K562 (cell line): ENCODE data around the gene LASP1NB.

ENCODE experiments used
- ARID1B ChIP-seq: fragments of 450-650 bp; IDR thresholded peaks from 2 replicates; pipeline ENCODE4 v1.6.1; 2016; ENCODE audit warnings: antibody characterized with exemption, mild to moderate bottlenecking, inconsistent platforms
- CCNT2 ChIP-seq: IDR thresholded peaks from 2 replicates; pipeline ENCODE4 v1.6.1; 2011; ENCODE audit warnings: borderline replicate concordance, low read depth, mild to moderate bottlenecking, moderate library complexity, mixed read lengths, low read length; ENCODE audit not compliant: insufficient read length; ENCODE audit errors: extremely low read depth
- CREBBP ChIP-seq: IDR thresholded peaks from one replicate; pipeline ENCODE4 v1.6.1; 2012; ENCODE audit warnings: low read depth, mild to moderate bottlenecking, control low read depth, inconsistent platforms, low read length
- HMG20A ChIP-seq: fragments of 450-650 bp; formaldehyde crosslinking; conservative IDR thresholded peaks from 2 replicates; pipeline ENCODE4 v1.4.0; 2020; ENCODE audit warnings: mild to moderate bottlenecking, mixed read lengths
- MAFK ChIP-seq: IDR thresholded peaks from 2 replicates; pipeline ENCODE4 v1.6.1; 2011; ENCODE audit warnings: low read length, improper control_type of control experiment
- NBN ChIP-seq: fragments of 450-650 bp; IDR thresholded peaks from 2 replicates; pipeline ENCODE4 v1.6.1; 2016; ENCODE audit warnings: low read depth, mild to moderate bottlenecking
- NR2C1 ChIP-seq, 2 experiments: fragments of 450-650 bp; IDR thresholded peaks; 2 replicates each; pipeline ENCODE4 v1.6.1; 2017; ENCODE audit warnings: mild to moderate bottlenecking in 2 of 2, antibody characterized with exemption in 1 of 2, inconsistent platforms in 1 of 2, missing compliant biosample characterization in 1 of 2, missing genetic modification characterization in 1 of 2
- NRF1 ChIP-seq, 2 experiments: fragments of 450-650 bp; IDR thresholded peaks in 1 of 2; conservative IDR thresholded peaks in 1 of 2; 2 replicates each; pipeline ENCODE4 v1.6.1; 2014; ENCODE audit warnings: mild to moderate bottlenecking in 2 of 2
- PHF20 ChIP-seq: fragments of 450-650 bp; IDR thresholded peaks from 2 replicates; pipeline ENCODE4 v1.6.1; 2018; ENCODE audit not compliant: partially characterized antibody
- PML ChIP-seq: IDR thresholded peaks from 2 replicates; pipeline ENCODE4 v1.6.1; 2012; ENCODE audit warnings: low read length, inconsistent platforms
- POLR2G ChIP-seq: fragments of 200-400 bp; formaldehyde crosslinking; IDR thresholded peaks from 2 replicates; pipeline ENCODE4 v1.6.1; 2017; ENCODE audit warnings: low read depth, mild to moderate bottlenecking, antibody characterized with exemption, low read length, moderate library complexity
- RFX7 ChIP-seq: fragments of 250-450 bp; sonication (Bioruptor Pico); IDR thresholded peaks from 2 replicates; pipeline ENCODE4 v1.5.1; 2021; ENCODE audit warnings: mild to moderate bottlenecking
- RNF2 ChIP-seq: sonication (generic); IDR thresholded peaks from 2 replicates; pipeline ENCODE4 v1.6.1; 2016
- SMARCA4 ChIP-seq: fragments of 450-650 bp; IDR thresholded peaks from 2 replicates; pipeline ENCODE4 v1.6.1; 2016
- TCF3 ChIP-seq: sonication (generic); formaldehyde crosslinking; IDR thresholded peaks from 2 replicates; pipeline ENCODE4 v1.4.0; 2020; ENCODE audit warnings: mild to moderate bottlenecking, missing genetic modification reagents
- YY1 ChIP-seq, 3 experiments: IDR thresholded peaks; 2 replicates each; pipeline ENCODE4 v1.6.1; 2011; ENCODE audit warnings: low read length in 2 of 3, mild to moderate bottlenecking in 2 of 3, moderate library complexity in 2 of 3, borderline replicate concordance in 1 of 3, control low read depth in 1 of 3, low read depth in 1 of 3; ENCODE audit not compliant: insufficient read depth in 3 of 3, insufficient replicate concordance in 2 of 3, control insufficient read depth in 1 of 3, insufficient read length in 1 of 3; ENCODE audit errors: extremely low read depth in 1 of 3
- ZNF318 ChIP-seq, 2 experiments: fragments of 450-650 bp; IDR thresholded peaks; 2 replicates each; pipeline ENCODE4 v1.6.1; 2016; ENCODE audit warnings: mild to moderate bottlenecking in 2 of 2, borderline replicate concordance in 1 of 2, low read depth in 1 of 2, moderate library complexity in 1 of 2
- ZNF324 ChIP-seq: fragments of 250-450 bp; sonication (Bioruptor Pico); IDR thresholded peaks from 2 replicates; pipeline ENCODE4 v1.4.0; 2020; ENCODE audit warnings: mild to moderate bottlenecking
- ZNF354B ChIP-seq: fragments of 250-450 bp; sonication (Bioruptor Pico); IDR thresholded peaks from 2 replicates; pipeline ENCODE4 v1.4.0; 2020
- ZNF57 ChIP-seq: fragments of 450-650 bp; formaldehyde crosslinking; IDR thresholded peaks from 2 replicates; pipeline ENCODE4 v1.4.0; 2020; ENCODE audit warnings: mild to moderate bottlenecking, moderate library complexity
- TF ChIP-seq, protein P1 (sequence below): fragments of 450-650 bp; IDR thresholded peaks from 2 replicates; pipeline ENCODE4 v1.6.1; 2016; ENCODE audit warnings: missing biosample characterization, missing genetic modification characterization

The LASP1NB gene

DNA sequence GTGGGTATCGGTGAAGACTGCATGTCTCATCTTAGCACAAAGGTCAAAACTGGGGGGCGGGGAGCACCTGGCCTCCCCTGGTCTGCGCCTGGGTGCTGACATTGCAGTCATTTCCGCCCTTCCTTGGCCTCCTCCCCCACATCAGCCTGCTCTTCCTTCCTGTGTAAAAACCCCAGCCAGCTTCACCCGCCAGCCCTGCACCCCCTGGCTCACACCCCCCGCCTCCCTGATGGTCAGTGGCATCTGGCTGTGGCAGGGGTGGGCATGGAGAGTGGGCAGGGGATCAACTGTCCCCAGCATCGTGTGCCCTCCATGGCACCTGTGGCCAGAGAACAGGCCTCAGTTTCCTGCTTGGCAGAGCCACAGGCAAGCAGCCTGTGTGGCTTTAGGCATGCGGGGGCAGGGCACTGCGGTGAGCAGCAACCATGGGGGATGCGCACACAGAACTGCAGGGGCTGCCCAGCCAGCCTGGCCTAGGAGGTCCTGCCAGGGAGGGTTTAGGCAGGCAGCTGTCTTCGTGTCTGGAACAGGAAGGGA lies 26.5 kb upstream of the LASP1NB start (continued):
- no peak for TF ChIP-seq ZNF318 (IDR thresholded peaks at IDR 0.05; ENCODE audit: borderline replicate concordance in 1 of 2, low read depth in 1 of 2)
- TF ChIP-seq RFX7 (CRISPR knock-in tag) = no peak
- TF ChIP-seq CREBBP = no peak
- no peak for TF ChIP-seq ZNF57
- peak; percentile 69; the same call in 1 of the 2 replicates for TF ChIP-seq RNF2
- TF ChIP-seq MAFK = no peak; the same call in 1 of the 2 replicates
- peak in 1 of 3 experiments; percentile 34 for TF ChIP-seq YY1 (IDR thresholded peaks at IDR 0.05; ENCODE audit: borderline replicate concordance in 1 of 3, control insufficient read depth in 1 of 3, extremely low read depth in 1 of 3, insufficient read depth in 3 of 3, insufficient read length in 1 of 3, insufficient replicate concordance in 2 of 3, low read depth in 1 of 3, low read length in 2 of 3)
- TF ChIP-seq TCF3 (CRISPR knock-in tag) = peak; percentile 30
- peak; percentile 60; the same call in 1 of the 2 replicates for TF ChIP-seq NR2C1 (IDR thresholded peaks at IDR 0.05)
- TF ChIP-seq NR2C1 (tag; IDR thresholded peaks at IDR 0.05) = peak; percentile 54; the same call in 1 of the 2 replicates
- no peak for TF ChIP-seq ZNF324 (CRISPR knock-in tag)
- TF ChIP-seq PHF20 = no peak
- peak; percentile 40 for TF ChIP-seq POLR2G
- TF ChIP-seq CCNT2 = no peak
- TF ChIP-seq NBN = no peak
- TF ChIP-seq ARID1B = peak; percentile 57
- TF ChIP-seq PML = no peak
- no peak for TF ChIP-seq HMG20A (CRISPR knock-in tag)
- TF ChIP-seq ZNF354B (CRISPR knock-in tag) = no peak
- TF ChIP-seq, protein P1, sequence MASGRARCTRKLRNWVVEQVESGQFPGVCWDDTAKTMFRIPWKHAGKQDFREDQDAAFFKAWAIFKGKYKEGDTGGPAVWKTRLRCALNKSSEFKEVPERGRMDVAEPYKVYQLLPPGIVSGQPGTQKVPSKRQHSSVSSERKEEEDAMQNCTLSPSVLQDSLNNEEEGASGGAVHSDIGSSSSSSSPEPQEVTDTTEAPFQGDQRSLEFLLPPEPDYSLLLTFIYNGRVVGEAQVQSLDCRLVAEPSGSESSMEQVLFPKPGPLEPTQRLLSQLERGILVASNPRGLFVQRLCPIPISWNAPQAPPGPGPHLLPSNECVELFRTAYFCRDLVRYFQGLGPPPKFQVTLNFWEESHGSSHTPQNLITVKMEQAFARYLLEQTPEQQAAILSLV (tag) = no peak
- TF ChIP-seq NRF1 (conservative IDR thresholded peaks at IDR 0.05 in 1 of 2, IDR thresholded peaks at IDR 0.05 in 1 of 2) = 0 out of 4 replicates have a peak, but pooled peaks of 1 of the 2 experiments have one; percentile 17
- TF ChIP-seq SMARCA4 = peak; percentile 56; the same call in 1 of the 2 replicates
